Spleen (tissue), 7 donors: ENCODE results near the gene SRSF4.

Source experiments
- CTCF ChIP-seq, 11 experiments: fragments of 200-600 bp in 7 of 11; fragments of 450-650 bp in 4 of 11; sonication (generic) in 4 of 11; IDR thresholded peaks in 8 of 11; conservative IDR thresholded peaks in 3 of 11; 1 replicate in 7 of 11; 2 replicates in 4 of 11; pipeline versions ENCODE4 v1.4.0 to v1.8.0; 2016 to 2021; ENCODE audit warnings: antibody characterized with exemption in 11 of 11, inconsistent platforms in 4 of 11, mild to moderate bottlenecking in 1 of 11
- POLR2AphosphoS5 ChIP-seq, 3 donors: sonication (generic); formaldehyde crosslinking; IDR thresholded peaks; one replicate each; pipeline ENCODE4 v1.5.1; 2017; ENCODE audit warnings: antibody characterized with exemption in 3 of 3
- donor health status: DM: no; HTN: no; CAD: no; lungs with moderate emphysema.
- donor health status: DM: no; HTN: no; CAD: no.
- donor health status: DM: no; HTN: no; CAD: no.

GRCh38 chr1:29156543-29157268 is 25.0 kb downstream of the SRSF4 start:
- no peak for TF ChIP-seq CTCF (IDR thresholded peaks at IDR 0.05 in 8 of 11, conservative IDR thresholded peaks at IDR 0.05 in 3 of 11)
- TF ChIP-seq POLR2AphosphoS5 (IDR thresholded peaks at IDR 0.05), result no peak
